Activated CD4-positive, alpha-beta T cell treated with anti-CD3 and anti-CD28 coated beads, Interleukin-2, amount 10 ng/mL, durations not matched to agents 7 days and 5 days (primary cell): ENCODE data around the gene ZNF618. TPM values are rescaled to one million over a fixed set of nuclear protein-coding genes. Genes with fewer than 3 reads are reported as not detected.

Source experiments
- CTCF ChIA-PET: fragments of 350-600 bp; sonication (Branson Sonifier 250); formaldehyde crosslinking; loops from one replicate; lab custom pipeline; 2021; ENCODE audit warnings: antibody characterized with exemption; lab: Charles Lee
- POLR2A ChIA-PET: fragments of 350-600 bp; sonication (Branson Sonifier 250); formaldehyde crosslinking; loops from one replicate; lab custom pipeline; 2021; ENCODE audit warnings: antibody characterized with exemption; lab: Charles Lee
- DNase-seq: peaks from one replicate; pipeline ENCODE4 v3.0.0-alpha.2; 2020
- H3K27ac Mint-ChIP-seq: one replicate; pipeline ENCODE4 v1.8.0; 2021; ENCODE audit warnings: mild to moderate bottlenecking, moderate library complexity, mixed read lengths
- H3K27me3 Mint-ChIP-seq: one replicate; pipeline ENCODE4 v1.8.0; 2021; ENCODE audit warnings: mixed read lengths
- H3K36me3 Mint-ChIP-seq: one replicate; pipeline ENCODE4 v1.8.0; 2021; ENCODE audit warnings: low read depth, mixed read lengths
- H3K4me1 Mint-ChIP-seq: one replicate; pipeline ENCODE4 v1.8.0; 2021; ENCODE audit warnings: mixed read lengths
- H3K4me3 Mint-ChIP-seq: one replicate; pipeline ENCODE4 v1.8.0; 2021; ENCODE audit warnings: mild to moderate bottlenecking, moderate library complexity, mixed read lengths
- H3K9me3 Mint-ChIP-seq: one replicate; pipeline ENCODE4 v1.8.0; 2021; ENCODE audit warnings: mixed read lengths
- total RNA-seq, 2 experiments: library from RNA; stranded (reverse); gene quantifications; one replicate each; pipeline ENCODE4 v1.2.3, GENCODE V29; 2021

Gene ZNF618
- total RNA-seq, 2 experiments from 2014 or later = 0.21 to 0.27 TPM

DNA sequence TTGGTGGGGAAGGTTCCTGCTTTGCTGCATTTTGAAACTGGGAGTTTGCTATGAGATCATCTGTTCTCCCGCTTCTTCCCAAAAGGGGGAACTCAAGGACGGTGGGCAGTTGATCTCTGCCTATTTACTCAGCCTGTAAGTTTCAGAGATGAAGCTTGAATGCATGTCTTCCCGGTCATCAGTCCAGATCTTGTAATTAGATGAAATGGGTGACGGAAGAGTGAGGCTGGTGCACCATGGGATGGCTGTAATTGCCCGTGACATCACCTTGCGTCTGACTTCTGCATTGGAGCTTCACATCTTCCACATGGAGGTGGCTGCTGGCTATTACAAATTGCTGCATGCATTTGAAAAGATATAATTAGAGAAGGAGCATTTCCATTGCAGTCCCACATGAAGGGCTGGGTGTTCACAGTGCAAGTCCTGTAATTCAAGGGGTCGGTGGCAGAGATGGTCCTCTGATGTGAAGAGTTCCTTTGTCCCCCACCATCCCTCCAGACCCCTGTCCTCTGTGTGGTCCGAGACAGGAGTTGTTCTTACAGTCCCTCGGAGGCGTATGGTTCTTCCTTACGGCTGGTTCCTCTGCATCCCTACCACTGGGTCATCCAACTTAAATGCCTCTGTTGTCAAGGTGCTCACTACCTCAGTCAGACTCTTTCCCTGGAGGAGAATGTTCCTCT lies 72.9 kb downstream of the ZNF618 start:
- Mint-ChIP-seq H3K9me3 (no peaks in the 10 kb centered on the region), H3K4me1 (no peaks in the 10 kb centered on the region), H3K27ac (no peak overlapping the region), H3K4me3 (no peak overlapping the region), H3K36me3 (no peaks in the 10 kb centered on the region), H3K27me3 (no peaks in the 10 kb centered on the region)
- DNase-seq = no peak
- CTCF ChIA-PET = interaction anchor here (1.5 kb wide), 1 partner anchor 9 kb away, joined by 3 read pairs; no protein-coding TSS in a partner anchor
- POLR2A ChIA-PET = no interaction called here

DNA sequence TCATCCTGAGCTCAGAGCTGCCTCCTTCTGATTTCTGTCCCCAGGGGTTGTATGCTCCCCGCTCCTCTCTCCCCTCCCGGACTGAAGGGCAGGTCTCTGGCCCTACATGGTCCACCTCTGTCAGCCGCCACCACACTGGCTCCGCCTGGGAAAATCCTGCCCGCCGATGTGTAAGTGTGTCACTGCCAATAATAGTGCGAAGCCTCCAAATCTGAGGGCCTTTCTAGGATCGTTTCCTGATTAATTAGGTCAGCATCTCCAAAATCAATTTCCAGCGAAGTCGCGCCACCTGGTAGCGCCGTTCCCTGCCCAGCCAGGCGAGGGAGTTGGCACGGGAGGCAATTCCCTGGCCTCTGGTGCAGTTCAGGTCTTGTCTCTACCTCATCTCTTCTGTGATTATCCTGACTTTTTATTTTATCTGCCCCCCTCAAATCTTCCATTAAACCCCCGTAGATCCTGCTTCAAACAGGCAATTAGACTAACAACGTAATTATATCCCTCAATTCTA lies 73.5 kb downstream of the ZNF618 start:
- Mint-ChIP-seq H3K36me3 (no peaks in the 10 kb centered on the region), H3K27ac (no peak overlapping the region), H3K9me3 (no peaks in the 10 kb centered on the region), H3K27me3 (no peaks in the 10 kb centered on the region), H3K4me1 (no peaks in the 10 kb centered on the region), H3K4me3 (no peak overlapping the region)
- CTCF ChIA-PET = no interaction called here
- POLR2A ChIA-PET = no interaction called here
- DNase-seq = no peak

DNA sequence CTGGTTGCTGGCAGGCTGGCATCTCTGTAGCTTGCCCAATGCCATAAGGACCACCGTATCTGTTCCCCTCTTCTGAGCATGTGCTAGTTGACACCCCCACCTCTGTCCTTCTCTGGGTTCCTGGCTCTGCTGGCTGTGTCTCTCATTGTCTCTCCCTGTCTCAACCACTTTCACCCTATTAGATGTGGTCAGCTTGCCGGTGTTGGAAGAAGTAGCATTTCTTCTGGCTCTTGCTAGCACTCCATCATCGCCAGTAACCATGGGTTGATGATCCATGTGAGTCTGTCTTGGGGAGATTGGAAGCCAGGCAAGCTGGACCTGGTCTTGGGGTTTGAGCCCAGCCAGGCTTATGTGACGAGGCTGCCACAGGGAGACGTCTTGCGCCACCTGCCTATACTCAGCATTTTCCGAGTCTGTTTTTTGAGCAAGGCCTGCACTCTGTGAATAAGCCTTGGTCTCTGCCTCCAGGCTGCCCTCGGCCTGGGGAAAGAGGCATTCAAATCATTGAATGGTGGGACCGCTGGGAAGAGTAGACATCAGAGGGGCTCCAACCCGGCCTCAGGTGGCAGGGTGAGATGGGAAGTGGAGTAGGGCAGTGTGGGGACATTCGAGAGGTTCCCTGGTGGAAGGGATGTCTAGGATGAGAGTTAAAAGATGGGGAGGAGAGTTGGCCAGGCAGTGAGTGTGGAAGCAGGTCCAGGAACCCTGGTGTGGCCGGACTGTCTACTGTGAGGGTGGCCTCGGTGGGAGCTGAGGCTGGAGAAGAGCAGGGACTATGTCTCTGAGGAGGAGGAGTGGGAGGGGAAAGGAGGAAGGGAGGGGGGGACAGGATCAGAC lies 74.3 kb downstream of the ZNF618 start:
- ChIA-PET POLR2A (no interaction called here), CTCF (interaction anchor here (0.7 kb wide), 1 partner anchor 86 kb away, joined by 4 read pairs; no protein-coding TSS in a partner anchor)
- Mint-ChIP-seq H3K27me3 (no peaks in the 10 kb centered on the region), H3K4me1 (no peaks in the 10 kb centered on the region), H3K9me3 (no peaks in the 10 kb centered on the region), H3K4me3 (no peak overlapping the region), H3K27ac (no peak overlapping the region), H3K36me3 (no peaks in the 10 kb centered on the region)
- DNase-seq = no peak

DNA sequence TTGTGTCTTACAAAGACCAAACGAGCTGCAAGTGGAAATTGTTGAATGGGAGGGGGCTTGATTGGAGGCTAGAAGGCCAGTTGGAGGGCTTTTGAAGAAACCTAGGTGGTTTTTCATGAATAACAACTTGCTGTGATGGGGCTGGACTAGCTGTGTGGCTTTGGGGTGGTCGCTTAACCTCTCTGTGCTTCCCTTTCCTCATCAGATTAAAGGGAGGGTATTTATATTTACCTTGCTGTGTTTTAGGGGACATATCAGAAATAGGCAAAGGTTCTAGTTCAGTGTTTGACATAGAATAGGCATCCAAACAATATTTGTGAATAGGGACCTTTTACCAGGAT lies 74.9 kb downstream of the ZNF618 start:
- Mint-ChIP-seq H3K4me1 (no peaks in the 10 kb centered on the region), H3K27ac (no peak overlapping the region), H3K27me3 (no peaks in the 10 kb centered on the region), H3K4me3 (no peak overlapping the region), H3K9me3 (no peaks in the 10 kb centered on the region), H3K36me3 (no peaks in the 10 kb centered on the region)
- ChIA-PET POLR2A (no interaction called here), CTCF (interaction anchor here (0.7 kb wide), 1 partner anchor 87 kb away, joined by 4 read pairs; no protein-coding TSS in a partner anchor)
- DNase-seq = no peak

DNA sequence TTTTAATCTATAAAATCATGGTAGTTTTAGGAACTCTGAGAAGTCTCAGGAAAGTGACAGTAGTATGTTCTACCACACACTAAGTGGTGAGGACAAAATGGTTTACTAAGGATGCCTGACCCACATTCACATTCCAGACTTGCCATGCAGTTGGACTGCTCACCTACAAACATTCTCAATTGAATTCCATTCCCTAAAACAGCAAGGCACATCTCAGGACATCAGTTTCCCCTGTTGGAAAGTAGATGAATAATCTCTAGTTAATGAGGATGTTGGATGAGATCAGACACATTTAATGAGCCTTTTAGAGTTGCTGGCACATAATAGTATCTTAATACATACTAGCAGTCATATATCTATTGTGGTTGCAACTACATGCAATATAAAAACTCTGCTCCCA lies 76.6 kb downstream of the ZNF618 start:
- ChIA-PET CTCF (no interaction called here), POLR2A (no interaction called here)
- H3K27me3 Mint-ChIP-seq = no peaks in the 10 kb centered on the region
- H3K4me3 Mint-ChIP-seq = no peak overlapping the region
- DNase-seq = no peak
- H3K27ac Mint-ChIP-seq = no peak overlapping the region
- H3K9me3 Mint-ChIP-seq = no peaks in the 10 kb centered on the region
- no peaks in the 10 kb centered on the region for H3K36me3 Mint-ChIP-seq
- no peaks in the 10 kb centered on the region for H3K4me1 Mint-ChIP-seq

DNA sequence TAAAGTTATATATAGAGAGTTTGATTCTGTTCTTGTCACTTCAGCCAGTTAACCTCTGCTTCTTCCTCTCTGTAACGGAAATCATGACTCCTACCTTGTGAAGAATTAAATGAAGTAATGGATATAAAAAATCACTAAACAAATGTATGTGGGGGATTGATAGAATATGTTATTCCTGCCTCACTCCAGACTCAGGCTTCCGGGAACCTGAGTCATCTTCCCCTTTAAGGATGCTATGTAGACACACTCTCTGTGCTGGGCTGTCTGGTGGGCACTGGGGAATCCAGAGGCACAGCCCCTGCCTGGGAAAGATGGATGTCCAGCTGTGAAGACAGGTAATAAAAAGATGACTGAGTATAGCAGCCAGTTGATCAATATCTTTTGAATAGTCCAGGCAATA lies 77.4 kb downstream of the ZNF618 start:
- H3K27me3 Mint-ChIP-seq = no peaks in the 10 kb centered on the region
- H3K9me3 Mint-ChIP-seq = no peaks in the 10 kb centered on the region
- ChIA-PET CTCF (no interaction called here), POLR2A (no interaction called here)
- no peak overlapping the region for H3K4me3 Mint-ChIP-seq
- H3K27ac Mint-ChIP-seq = no peak overlapping the region
- no peak for DNase-seq
- no peaks in the 10 kb centered on the region for H3K4me1 Mint-ChIP-seq
- H3K36me3 Mint-ChIP-seq = no peaks in the 10 kb centered on the region

DNA sequence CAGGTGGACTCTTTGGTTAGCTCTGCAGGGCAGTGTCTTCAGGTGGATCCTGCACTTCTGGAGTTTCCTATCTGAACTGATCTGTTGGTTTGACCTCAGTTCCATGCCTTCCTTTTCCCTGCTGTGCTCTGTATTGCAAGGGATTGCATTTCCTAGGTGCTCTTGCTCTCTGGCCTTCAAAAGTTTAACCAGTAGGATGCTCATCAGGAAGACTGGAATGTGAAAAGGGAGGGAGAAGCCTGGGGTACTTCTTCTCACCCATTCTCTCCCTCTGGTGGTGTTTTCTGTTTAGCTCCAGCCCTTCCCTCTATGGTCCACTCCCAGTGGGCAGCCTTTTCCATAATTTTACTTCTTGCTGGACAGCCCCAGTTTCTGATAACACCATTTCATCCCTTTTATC lies 78.5 kb downstream of the ZNF618 start:
- H3K27me3 Mint-ChIP-seq = no peaks in the 10 kb centered on the region
- no peak overlapping the region for H3K27ac Mint-ChIP-seq
- no peaks in the 10 kb centered on the region for H3K36me3 Mint-ChIP-seq
- no peaks in the 10 kb centered on the region for H3K9me3 Mint-ChIP-seq
- DNase-seq = no peak
- H3K4me1 Mint-ChIP-seq = no peaks in the 10 kb centered on the region
- H3K4me3 Mint-ChIP-seq = no peak overlapping the region
- POLR2A ChIA-PET = no interaction called here
- CTCF ChIA-PET = no interaction called here

DNA sequence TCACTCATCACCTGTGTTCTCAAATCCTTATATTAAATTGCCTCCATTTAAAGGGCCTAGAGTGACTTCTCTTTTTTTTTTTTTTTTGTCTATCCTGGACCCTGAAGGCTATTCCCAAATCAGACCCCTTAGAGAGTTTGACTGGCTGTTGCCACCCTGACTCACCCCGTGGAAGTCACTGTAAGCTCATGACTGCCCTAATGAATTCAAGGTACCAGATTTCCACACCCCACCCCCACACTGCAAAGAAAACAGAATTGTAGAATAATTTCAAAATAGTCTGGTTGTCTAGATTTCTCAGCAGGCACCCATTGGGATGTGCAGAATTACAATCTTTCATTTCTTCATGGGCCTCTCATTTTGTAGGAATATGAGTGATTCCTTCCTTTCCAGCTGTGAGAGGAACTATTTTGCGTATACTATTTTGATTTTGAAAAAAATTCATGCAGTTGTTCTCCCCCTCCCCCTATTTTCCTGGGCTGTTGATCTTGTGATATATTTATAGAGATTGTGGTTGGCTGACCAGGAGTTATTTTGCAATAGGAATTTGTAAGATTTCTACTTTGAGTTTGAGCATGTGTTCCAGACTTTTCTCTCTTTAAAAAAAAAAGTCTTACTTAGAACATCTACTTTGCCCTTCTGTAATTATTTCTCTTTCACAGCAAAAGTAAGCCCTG lies 79.1 kb downstream of the ZNF618 start:
- H3K9me3 Mint-ChIP-seq = no peaks in the 10 kb centered on the region
- no peaks in the 10 kb centered on the region for H3K27me3 Mint-ChIP-seq
- H3K4me3 Mint-ChIP-seq = no peak overlapping the region
- no peak for DNase-seq
- no peaks in the 10 kb centered on the region for H3K4me1 Mint-ChIP-seq
- ChIA-PET CTCF (interaction anchor here (0.7 kb wide), 1 partner anchor 1165 kb away, joined by 3 read pairs; no protein-coding TSS in a partner anchor), POLR2A (no interaction called here)
- no peaks in the 10 kb centered on the region for H3K36me3 Mint-ChIP-seq
- no peak overlapping the region for H3K27ac Mint-ChIP-seq

DNA sequence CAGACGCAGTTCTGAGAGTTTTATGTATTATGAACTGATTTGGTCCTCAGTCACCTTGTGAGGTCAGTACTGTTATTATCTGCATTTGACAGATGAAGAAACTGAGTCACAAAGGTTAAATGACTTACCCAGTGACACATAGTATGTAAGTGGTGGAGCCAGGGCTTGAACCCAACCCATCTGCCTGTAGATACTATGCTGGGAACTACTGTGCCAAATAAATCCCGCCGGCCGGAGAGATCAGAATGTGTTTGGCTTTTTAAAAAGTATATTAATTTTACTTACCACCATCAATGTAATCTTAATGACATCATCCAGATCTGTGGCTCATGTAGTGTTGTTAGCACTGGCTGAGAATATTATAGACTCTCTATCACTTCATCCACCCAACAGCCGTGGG lies 80.8 kb downstream of the ZNF618 start:
- CTCF ChIA-PET = interaction anchor here (1.5 kb wide), 1 partner anchor 9 kb away, joined by 3 read pairs; no protein-coding TSS in a partner anchor
- H3K4me3 Mint-ChIP-seq = no peak overlapping the region
- H3K27ac Mint-ChIP-seq = no peak overlapping the region
- H3K27me3 Mint-ChIP-seq = no peaks in the 10 kb centered on the region
- H3K4me1 Mint-ChIP-seq = no peaks in the 10 kb centered on the region
- H3K36me3 Mint-ChIP-seq = no peaks in the 10 kb centered on the region
- DNase-seq = no peak
- no peaks in the 10 kb centered on the region for H3K9me3 Mint-ChIP-seq
- POLR2A ChIA-PET = no interaction called here

DNA sequence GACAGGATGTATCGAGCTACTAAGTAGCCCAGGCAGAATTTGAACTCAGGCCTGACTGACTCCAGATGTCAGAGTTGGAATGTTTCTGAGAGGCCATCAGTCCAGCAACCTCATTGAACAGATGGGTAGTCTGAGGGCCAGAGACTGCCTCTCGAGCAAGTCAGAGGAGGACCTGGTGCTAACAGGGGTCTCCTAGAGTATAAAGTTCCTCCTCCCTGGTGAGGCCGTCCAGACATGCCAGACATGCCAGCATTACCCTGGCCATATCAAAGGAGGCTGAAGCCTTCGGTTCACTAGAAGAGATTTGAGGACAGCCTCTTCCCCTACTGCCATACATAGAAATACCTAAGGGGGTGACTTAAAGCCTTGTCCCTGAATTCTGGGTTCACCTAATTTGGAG lies 81.2 kb downstream of the ZNF618 start:
- H3K4me1 Mint-ChIP-seq = no peaks in the 10 kb centered on the region
- no peaks in the 10 kb centered on the region for H3K27me3 Mint-ChIP-seq
- no peaks in the 10 kb centered on the region for H3K36me3 Mint-ChIP-seq
- H3K4me3 Mint-ChIP-seq = no peak overlapping the region
- POLR2A ChIA-PET = no interaction called here
- H3K27ac Mint-ChIP-seq = no peak overlapping the region
- no peak for DNase-seq
- no peaks in the 10 kb centered on the region for H3K9me3 Mint-ChIP-seq
- CTCF ChIA-PET = interaction anchor here (1.5 kb wide), 1 partner anchor 9 kb away, joined by 3 read pairs; no protein-coding TSS in a partner anchor

DNA sequence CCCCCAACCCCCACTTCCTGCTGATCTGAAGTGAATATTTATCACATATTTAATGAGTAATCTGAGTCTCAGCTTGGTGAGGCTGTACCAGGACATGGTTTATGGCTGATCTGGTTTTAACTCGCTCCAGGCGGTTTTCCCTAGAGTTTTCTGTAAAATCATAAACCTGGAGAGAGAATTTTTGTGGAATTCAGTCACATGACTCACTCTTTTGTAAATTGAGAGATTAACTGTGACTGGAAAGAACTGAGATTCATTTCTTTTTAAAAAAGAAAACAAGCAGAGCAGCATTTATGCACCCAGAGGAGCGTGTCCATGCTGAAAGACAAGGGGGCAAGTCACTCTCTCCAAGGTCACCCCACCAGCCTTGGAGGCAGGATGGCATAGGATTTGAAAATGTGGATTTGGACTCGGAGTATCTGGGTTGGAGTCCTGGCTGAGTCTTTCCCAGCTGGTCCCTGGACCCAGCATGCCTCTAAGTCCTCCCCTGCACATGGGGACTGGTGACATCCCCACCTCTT lies 81.8 kb downstream of the ZNF618 start:
- Mint-ChIP-seq H3K4me1 (no peaks in the 10 kb centered on the region), H3K36me3 (no peaks in the 10 kb centered on the region), H3K4me3 (no peak overlapping the region), H3K27me3 (no peaks in the 10 kb centered on the region), H3K9me3 (no peaks in the 10 kb centered on the region), H3K27ac (no peak overlapping the region)
- no peak for DNase-seq
- POLR2A ChIA-PET = interaction anchor here (0.6 kb wide), 1 partner anchor 839 kb away, joined by 3 read pairs; no protein-coding TSS in a partner anchor
- CTCF ChIA-PET = interaction anchor here (1.5 kb wide), 1 partner anchor 10 kb away, joined by 3 read pairs; no protein-coding TSS in a partner anchor

DNA sequence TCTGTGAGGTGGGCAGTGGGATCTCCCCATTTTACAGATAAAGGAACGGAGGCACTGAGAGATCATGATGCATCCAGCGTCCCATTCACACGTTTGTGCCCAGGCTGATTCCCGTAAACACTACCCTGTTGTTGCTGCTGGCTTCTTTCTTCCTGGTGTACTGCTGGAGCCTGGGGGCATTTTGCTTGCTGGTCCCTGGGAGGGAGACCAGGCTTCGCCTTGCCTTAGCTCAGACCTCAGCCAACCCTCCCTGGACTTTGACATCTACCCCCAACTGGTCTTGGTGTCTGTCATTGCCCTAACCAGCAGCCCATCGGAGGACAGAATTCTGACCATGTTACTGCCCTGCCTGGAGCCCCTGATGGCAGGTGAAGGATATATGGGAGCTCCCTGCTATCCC lies 82.4 kb downstream of the ZNF618 start:
- DNase-seq = no peak
- Mint-ChIP-seq H3K27me3 (no peaks in the 10 kb centered on the region), H3K4me1 (no peaks in the 10 kb centered on the region), H3K9me3 (no peaks in the 10 kb centered on the region), H3K4me3 (no peak overlapping the region), H3K27ac (no peak overlapping the region), H3K36me3 (no peaks in the 10 kb centered on the region)
- POLR2A ChIA-PET = interaction anchor here (0.6 kb wide), 1 partner anchor 839 kb away, joined by 3 read pairs; no protein-coding TSS in a partner anchor
- CTCF ChIA-PET = interaction anchor here (1.5 kb wide), 1 partner anchor 10 kb away, joined by 3 read pairs; no protein-coding TSS in a partner anchor
